SK-N-SH (cell line): Measurements from ENCODE around the gene PPP1R3C. TPM values are rescaled to one million over a fixed set of nuclear protein-coding genes. Genes with fewer than 3 reads are reported as not detected.

ENCODE experiments used
- CTCF ChIA-PET: fragments of 300-600, 350-600 bp; formaldehyde crosslinking; extraction: SDS; loops from one replicate; lab custom pipeline; 2021; lab: Yijun Ruan, JAX
- POLR2A ChIA-PET: fragments of 350-600 bp; sonication (Branson Sonifier 250); formaldehyde crosslinking; extraction: SDS; loops from one replicate; lab custom pipeline; 2020; ENCODE audit warnings: antibody characterized with exemption, inconsistent platforms; lab: Yijun Ruan, JAX
- DNase-seq: peaks from one replicate; pipeline ENCODE4 v3.0.0; 2012
- H2AFZ ChIP-seq: fragments of 200-600 bp; sonication (generic); 2 replicates; pipeline ENCODE4 v1.8.1; 2016; ENCODE audit warnings: antibody characterized with exemption, mild to moderate bottlenecking, low read depth
- H3F3A ChIP-seq: fragments of 200-600 bp; sonication (generic); replicated peaks from 2 replicates; pipeline ENCODE3; 2016; ENCODE audit warnings: antibody characterized with exemption, mild to moderate bottlenecking; ENCODE audit not compliant: insufficient read depth
- H3K27ac ChIP-seq, 2 experiments: fragments of 200-500 bp in 1 of 2; fragments of 200-600 bp in 1 of 2; sonication (Bioruptor generic) in 1 of 2; sonication (generic), shearing (Covaris generic) in 1 of 2; 2 replicates each; pipeline versions ENCODE4 v1.5.1 to v1.6.1; 2014 to 2016; ENCODE audit warnings: low read depth in 2 of 2, inconsistent platforms in 1 of 2, low read length in 1 of 2, mild to moderate bottlenecking in 1 of 2, mixed read lengths in 1 of 2
- H3K27me3 ChIP-seq: fragments of 200-600 bp; sonication (generic), shearing (Covaris generic); 2 replicates; pipeline ENCODE4 v1.6.1; 2016; ENCODE audit warnings: mixed run types; ENCODE audit not compliant: insufficient read depth
- H3K36me3 ChIP-seq, 2 experiments: fragments of 200-500 bp in 1 of 2; fragments of 200-600 bp in 1 of 2; sonication (Bioruptor generic) in 1 of 2; sonication (generic) in 1 of 2; replicated peaks in 1 of 2; 2 replicates each; pipeline versions ENCODE3 to v1.5.1; 2014 to 2016; ENCODE audit warnings: low read length in 1 of 2, mild to moderate bottlenecking in 1 of 2; ENCODE audit not compliant: insufficient read depth in 2 of 2, control insufficient read depth in 1 of 2
- H3K4me1 ChIP-seq, 2 experiments: fragments of 200-500 bp in 1 of 2; fragments of 200-600 bp in 1 of 2; sonication (Bioruptor generic) in 1 of 2; sonication (generic), shearing (Covaris generic) in 1 of 2; 2 replicates each; pipeline versions ENCODE4 v1.5.1 to v1.6.1; 2014 to 2016; ENCODE audit warnings: low read depth in 1 of 2, low read length in 1 of 2, mixed run types in 1 of 2; ENCODE audit not compliant: insufficient read depth in 2 of 2, control insufficient read depth in 1 of 2
- H3K4me2 ChIP-seq: fragments of 200-600 bp; sonication (generic), shearing (Covaris generic); 2 replicates; pipeline ENCODE4 v1.6.1; 2017; ENCODE audit warnings: mixed run types
- H3K4me3 ChIP-seq, 2 experiments: fragments of 200-500 bp in 1 of 2; fragments of 200-600 bp in 1 of 2; sonication (Bioruptor generic) in 1 of 2; sonication (generic), shearing (Covaris generic) in 1 of 2; 2 replicates each; pipeline versions ENCODE4 v1.5.1 to v1.8.1; 2014 to 2016; ENCODE audit warnings: low read depth in 2 of 2, inconsistent platforms in 1 of 2, low read length in 1 of 2, mild to moderate bottlenecking in 1 of 2, mixed read lengths in 1 of 2, moderate library complexity in 1 of 2
- H3K79me2 ChIP-seq: fragments of 200-600 bp; sonication (generic); 2 replicates; pipeline ENCODE4 v1.8.1; 2017; ENCODE audit warnings: mild to moderate bottlenecking; ENCODE audit not compliant: insufficient read depth
- H3K9ac ChIP-seq: fragments of 200-600 bp; sonication (generic); 2 replicates; pipeline ENCODE4 v1.6.1; 2017; ENCODE audit warnings: mixed run types
- H3K9me2 ChIP-seq: fragments of 200-600 bp; sonication (generic); 2 replicates; pipeline ENCODE4 v1.6.1; 2017; ENCODE audit warnings: mixed run types
- H3K9me3 ChIP-seq: fragments of 200-600 bp; sonication (generic); 2 replicates; pipeline ENCODE4 v1.6.1; 2017; ENCODE audit warnings: mixed run types, mild to moderate bottlenecking, moderate library complexity
- H4K20me1 ChIP-seq: fragments of 200-600 bp; sonication (generic); 2 replicates; pipeline ENCODE4 v1.6.1; 2017; ENCODE audit warnings: mild to moderate bottlenecking, mixed run types; ENCODE audit not compliant: insufficient read depth
- ELF1 ChIP-seq: IDR thresholded peaks from 2 replicates; pipeline ENCODE4 v1.4.0; 2012
- EZH2phosphoT487 ChIP-seq: fragments of 200-600 bp; sonication (generic); IDR thresholded peaks from 2 replicates; pipeline ENCODE4 v1.6.1; 2017; ENCODE audit warnings: low read depth, mixed run types, mild to moderate bottlenecking, antibody characterized with exemption, moderate library complexity, borderline replicate concordance
- FOSL2 ChIP-seq: IDR thresholded peaks from 2 replicates; pipeline ENCODE4 v1.4.0; 2012; ENCODE audit warnings: low read depth, mild to moderate bottlenecking, moderate library complexity, borderline replicate concordance
- FOXJ3 ChIP-seq: sonication (generic); formaldehyde crosslinking; IDR thresholded peaks from 2 replicates; pipeline ENCODE4 v1.5.1; 2020; ENCODE audit warnings: mild to moderate bottlenecking, missing genetic modification reagents
- GABPA ChIP-seq: IDR thresholded peaks from 2 replicates; pipeline ENCODE4 v1.4.0; 2012; ENCODE audit warnings: low read depth, mild to moderate bottlenecking
- JUND ChIP-seq: IDR thresholded peaks from 2 replicates; pipeline ENCODE4 v1.4.0; 2012
- MEF2A ChIP-seq: IDR thresholded peaks from 2 replicates; pipeline ENCODE4 v1.4.0; 2012; ENCODE audit warnings: low read depth, borderline replicate concordance
- MXI1 ChIP-seq: IDR thresholded peaks from 2 replicates; pipeline ENCODE4 v1.6.1; 2012; ENCODE audit warnings: mild to moderate bottlenecking, low read depth, low read length, improper control_type of control experiment
- POLR2AphosphoS5 ChIP-seq: IDR thresholded peaks from 2 replicates; pipeline ENCODE4 v1.6.1; 2012; ENCODE audit warnings: low read depth, low read length
- RAD21 ChIP-seq: IDR thresholded peaks from 2 replicates; pipeline ENCODE4 v1.6.1; 2012; ENCODE audit warnings: mild to moderate bottlenecking, low read length
- RCOR1 ChIP-seq: fragments of 150-350 bp; IDR thresholded peaks from 2 replicates; pipeline ENCODE4 v1.6.1; 2017; ENCODE audit warnings: antibody characterized with exemption, low read length
- SMC3 ChIP-seq: IDR thresholded peaks from 2 replicates; pipeline ENCODE4 v1.6.1; 2012; ENCODE audit warnings: low read depth, low read length, improper control_type of control experiment
- TCF12 ChIP-seq: IDR thresholded peaks from 2 replicates; pipeline ENCODE4 v1.4.0; 2012
- WGBS: methylation state at CpG from one replicate; pipeline ENCODE4 v1.1.6; 2017; ENCODE audit warnings: low lambda C conversion rate; 5-methylcytosine and 5-hydroxymethylcytosine counted together
- polyA plus RNA-seq, 3 experiments: library from polyadenylated mRNA; depleted of rRNA; stranded (reverse); fragments of >200 nt; gene quantifications; 2 replicates each; pipeline ENCODE4 v1.2.3, GENCODE V29; 2012
- TF ChIP-seq, protein P1 (sequence below): IDR thresholded peaks from 2 replicates; pipeline ENCODE4 v1.4.0; 2012; ENCODE audit warnings: low read depth
- TF ChIP-seq, protein P2 (sequence below): fragments of 150-350 bp; IDR thresholded peaks from 2 replicates; pipeline ENCODE4 v1.6.1; 2016; ENCODE audit warnings: mild to moderate bottlenecking, low read depth, low read length
- TF ChIP-seq, protein P3 (sequence below): fragments of 150-350 bp; IDR thresholded peaks from 2 replicates; pipeline ENCODE4 v1.6.1; 2017; ENCODE audit warnings: antibody characterized with exemption, low read length, low read depth, borderline replicate concordance

PPP1R3C gene
- polyA plus RNA-seq, 1 of the 3 experiments (the other 2 are of a cell fraction), result 9.0 TPM

DNA sequence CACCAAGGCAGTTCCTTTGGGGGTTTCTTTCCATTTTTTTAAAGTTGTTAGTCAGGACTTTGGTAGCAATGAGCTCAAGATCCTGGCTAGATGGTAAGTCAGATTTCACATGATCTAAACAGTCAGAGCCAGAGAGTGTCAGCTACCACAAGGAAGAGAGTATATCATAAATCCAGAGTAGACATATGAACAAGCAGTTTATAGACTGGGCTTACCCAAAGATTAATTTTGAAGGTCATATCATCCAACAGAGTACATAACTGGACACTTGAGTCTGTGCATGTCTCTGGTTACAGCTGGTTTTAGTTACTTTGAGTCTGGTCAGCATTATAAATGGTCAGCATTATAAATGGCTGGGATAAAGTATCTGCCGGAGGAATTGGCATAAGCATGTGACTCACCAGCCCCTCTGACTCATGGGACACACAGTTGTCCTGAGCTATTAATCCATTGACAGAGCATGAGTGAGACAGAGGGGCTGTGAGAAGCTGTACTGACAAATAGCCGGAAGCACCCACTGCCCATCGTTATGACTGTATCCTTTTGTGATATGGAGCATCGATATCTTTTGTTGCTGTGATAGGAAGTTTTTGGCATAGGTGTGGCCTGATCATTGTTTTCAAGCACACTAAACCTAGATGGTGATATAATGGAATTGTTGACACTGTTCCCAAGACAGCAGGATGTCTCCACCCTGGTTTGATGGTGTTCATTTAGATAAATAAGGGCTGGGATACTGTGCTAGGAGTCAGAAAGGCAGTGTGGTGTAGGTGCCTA is 19.3 kb downstream of the PPP1R3C start (continued):
- TF ChIP-seq, protein P1, sequence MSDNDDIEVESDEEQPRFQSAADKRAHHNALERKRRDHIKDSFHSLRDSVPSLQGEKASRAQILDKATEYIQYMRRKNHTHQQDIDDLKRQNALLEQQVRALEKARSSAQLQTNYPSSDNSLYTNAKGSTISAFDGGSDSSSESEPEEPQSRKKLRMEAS, result peak; percentile 33; the same call in 1 of the 2 replicates

DNA sequence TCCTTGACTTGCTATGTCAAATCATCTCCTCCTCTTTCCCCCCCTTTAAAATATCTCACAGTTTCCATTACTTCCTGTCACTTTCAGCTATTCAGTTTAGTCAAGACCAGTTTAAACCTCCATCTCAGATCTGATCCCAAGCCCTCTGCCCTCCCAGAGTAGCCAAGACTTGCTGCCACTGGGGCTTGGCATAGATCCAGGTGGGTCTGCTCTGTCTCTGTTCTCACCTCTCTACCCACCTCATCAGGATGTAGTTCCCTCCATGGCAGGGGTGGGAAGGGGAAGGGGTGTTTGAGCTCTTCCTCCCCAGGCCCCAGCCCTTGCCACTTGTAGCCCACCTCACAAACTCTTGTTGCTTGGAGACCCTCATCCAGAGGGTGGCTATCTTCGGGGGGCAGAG is 22.0 kb downstream of the PPP1R3C start:
- Histone ChIP-seq H3K9ac (no peak overlapping the region), H3K9me2 (no peaks in the 10 kb centered on the region), H3K9me3 (0 out of 2 replicates have a peak, but pooled peaks cover 5% of the 10 kb centered on the region), H3F3A (peaks cover 49% of the 10 kb centered on the region), H3K4me2 (no peak overlapping the region), H3K79me2 (no peaks in the 10 kb centered on the region), H3K27me3 (no peaks in the 10 kb centered on the region), H3K4me3 (no peak overlapping the region), H2AFZ (no peak overlapping the region), H3K36me3 (no peaks in the 10 kb centered on the region)
- POLR2A ChIA-PET, result interaction anchor here (1.0 kb wide), 1 partner anchor 22 kb away, joined by 3 read pairs; the partner anchor contains the start of gene PPP1R3C
- TF ChIP-seq RAD21, result no peak
- TF ChIP-seq EZH2phosphoT487, result no peak
- no peak for TF ChIP-seq FOXJ3 (CRISPR knock-in tag)
- TF ChIP-seq, protein P2, sequence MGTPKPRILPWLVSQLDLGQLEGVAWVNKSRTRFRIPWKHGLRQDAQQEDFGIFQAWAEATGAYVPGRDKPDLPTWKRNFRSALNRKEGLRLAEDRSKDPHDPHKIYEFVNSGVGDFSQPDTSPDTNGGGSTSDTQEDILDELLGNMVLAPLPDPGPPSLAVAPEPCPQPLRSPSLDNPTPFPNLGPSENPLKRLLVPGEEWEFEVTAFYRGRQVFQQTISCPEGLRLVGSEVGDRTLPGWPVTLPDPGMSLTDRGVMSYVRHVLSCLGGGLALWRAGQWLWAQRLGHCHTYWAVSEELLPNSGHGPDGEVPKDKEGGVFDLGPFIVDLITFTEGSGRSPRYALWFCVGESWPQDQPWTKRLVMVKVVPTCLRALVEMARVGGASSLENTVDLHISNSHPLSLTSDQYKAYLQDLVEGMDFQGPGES, result no peak
- TF ChIP-seq JUND, result no peak
- no peak for TF ChIP-seq GABPA
- TF ChIP-seq MXI1, result no peak
- no peak for TF ChIP-seq ELF1
- no peak for TF ChIP-seq SMC3
- no peak for TF ChIP-seq TCF12
- no peak for TF ChIP-seq MEF2A
- TF ChIP-seq, protein P3, sequence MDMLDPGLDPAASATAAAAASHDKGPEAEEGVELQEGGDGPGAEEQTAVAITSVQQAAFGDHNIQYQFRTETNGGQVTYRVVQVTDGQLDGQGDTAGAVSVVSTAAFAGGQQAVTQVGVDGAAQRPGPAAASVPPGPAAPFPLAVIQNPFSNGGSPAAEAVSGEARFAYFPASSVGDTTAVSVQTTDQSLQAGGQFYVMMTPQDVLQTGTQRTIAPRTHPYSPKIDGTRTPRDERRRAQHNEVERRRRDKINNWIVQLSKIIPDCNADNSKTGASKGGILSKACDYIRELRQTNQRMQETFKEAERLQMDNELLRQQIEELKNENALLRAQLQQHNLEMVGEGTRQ, result no peak
- TF ChIP-seq POLR2AphosphoS5, result no peak
- TF ChIP-seq RCOR1, result no peak
- no peak for TF ChIP-seq FOSL2
- TF ChIP-seq, all 33 proteins: peak for 0
- peak overlapping the region; percentile 39 to 99; a peak in 3 of 4 replicates for H3K27ac ChIP-seq
- no peak for DNase-seq
- peaks cover 8 to 13% of the 10 kb centered on the region in 2 experiments; a peak in 3 of 4 replicates for H3K4me1 ChIP-seq
- no peaks in the 10 kb centered on the region for H4K20me1 ChIP-seq
- no CpG with 5 or more reads among the region's 1 CpG for WGBS
- CTCF ChIA-PET, result interaction anchor here (1.0 to 1.5 kb wide), 4 partner anchors 9 to 118 kb away, joined by 3 read pairs; no protein-coding TSS in a partner anchor
